Medulla oblongata (tissue), 1 donor: ENCODE data around the gene GRIK4.
"Not testable (repeated sequence)": the region's sequence is repeated elsewhere in the genome, so short reads cannot be mapped to it uniquely, and the experiment has no call there.

ENCODE experiments used
- DNase-seq: peaks from one replicate; pipeline ENCODE4 v3.0.0-alpha.2; 2015; ENCODE audit errors: extremely low spot score

Gene GRIK4

GRCh38 chr11:120775986-120776951 is 264.7 kb downstream of the GRIK4 start:
- no peak for DNase-seq

GRCh38 chr11:120778685-120779490 is 267.3 kb downstream of the GRIK4 start:
- DNase-seq = no peak

- DNase-seq = no peak
Measured at GRCh38 chr11:120780239-120780638, 268.7 kb downstream of the GRIK4 start.

GRCh38 chr11:120781486-120782120 is 270.1 kb downstream of the GRIK4 start:
- no peak for DNase-seq

DNA sequence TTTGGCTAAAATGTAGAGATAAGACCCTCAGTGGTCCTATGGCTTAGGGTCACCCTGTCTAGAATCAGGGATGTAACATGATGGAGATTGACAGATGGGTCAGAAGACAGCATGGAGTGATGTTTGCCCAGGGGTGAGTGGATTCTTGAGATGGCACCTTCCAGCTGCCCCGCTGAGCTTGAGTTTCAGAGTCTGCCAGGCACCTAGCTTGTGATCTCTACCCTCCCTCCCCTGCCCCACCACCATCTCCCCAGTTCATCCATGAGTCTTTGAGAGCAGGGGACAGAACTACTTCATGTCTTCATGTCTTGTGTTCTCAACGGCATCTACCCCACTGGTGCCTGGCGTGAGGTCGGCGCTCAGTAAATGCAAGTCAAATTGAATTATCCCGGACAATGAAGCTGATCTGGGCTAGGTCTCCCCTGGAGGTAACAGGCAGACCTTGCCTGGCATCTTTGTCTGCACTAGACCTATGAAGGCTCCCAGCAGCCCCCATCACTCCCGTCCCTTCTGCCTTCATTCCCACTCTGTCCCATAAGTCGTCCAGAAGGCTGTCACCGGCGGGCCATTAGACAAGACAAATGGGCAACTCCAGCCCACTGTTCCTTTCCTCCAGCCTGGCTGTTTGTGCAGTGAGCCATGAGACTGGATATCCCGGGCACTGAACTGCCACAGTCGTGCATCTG is 273.2 kb downstream of the GRIK4 start:
- peak; percentile 11 for DNase-seq

GRCh38 chr11:120785576-120785975 is 274.0 kb downstream of the GRIK4 start:
- no peak for DNase-seq

DNA sequence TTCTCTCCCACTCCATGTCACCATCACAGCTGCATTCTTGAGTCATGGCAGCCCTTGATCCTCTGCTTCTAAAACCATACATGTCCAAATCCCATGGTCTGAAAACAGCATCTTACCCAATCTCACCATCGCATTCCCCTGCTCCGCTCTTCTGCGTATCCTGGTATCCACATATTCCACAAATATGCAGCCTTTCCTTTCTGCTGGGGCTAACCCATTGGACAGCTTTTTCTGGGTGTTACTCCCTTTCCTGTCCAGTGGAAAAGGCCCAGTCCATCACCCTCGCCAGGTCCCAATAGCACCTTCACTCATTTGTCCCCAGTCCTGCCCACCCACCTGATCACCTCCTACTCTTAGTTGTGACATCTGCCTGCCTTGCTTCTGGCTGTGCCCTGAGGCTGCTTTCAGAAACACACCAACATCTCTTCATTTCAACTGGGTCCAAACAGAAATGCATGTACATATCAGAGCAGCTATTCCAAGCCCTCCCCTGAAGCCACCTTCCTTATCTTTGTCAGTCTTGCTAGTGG is 274.7 kb downstream of the GRIK4 start:
- no peak for DNase-seq

- DNase-seq = not testable (repeated sequence)
Measured at GRCh38 chr11:120787224-120787623, 275.7 kb downstream of the GRIK4 start.

DNA sequence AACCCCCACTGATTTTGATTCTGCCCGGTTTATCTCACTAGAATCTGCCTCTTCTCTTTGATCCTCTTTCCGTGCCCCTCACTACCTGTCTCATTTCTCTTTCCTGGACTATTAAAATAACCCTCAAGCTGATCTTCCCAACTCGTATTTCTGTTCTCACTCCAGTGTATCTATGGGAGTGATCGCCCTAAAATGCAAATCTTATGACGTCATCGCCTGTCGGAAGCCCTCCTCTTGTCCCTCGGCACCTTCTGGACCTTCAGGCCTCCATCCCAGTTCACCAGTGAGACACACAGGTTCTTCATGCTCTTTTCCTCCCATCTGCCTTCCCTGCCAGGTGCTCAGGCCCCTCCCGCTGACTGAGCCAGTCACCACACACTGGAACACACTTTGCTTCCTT is 277.8 kb downstream of the GRIK4 start:
- no peak for DNase-seq

DNA sequence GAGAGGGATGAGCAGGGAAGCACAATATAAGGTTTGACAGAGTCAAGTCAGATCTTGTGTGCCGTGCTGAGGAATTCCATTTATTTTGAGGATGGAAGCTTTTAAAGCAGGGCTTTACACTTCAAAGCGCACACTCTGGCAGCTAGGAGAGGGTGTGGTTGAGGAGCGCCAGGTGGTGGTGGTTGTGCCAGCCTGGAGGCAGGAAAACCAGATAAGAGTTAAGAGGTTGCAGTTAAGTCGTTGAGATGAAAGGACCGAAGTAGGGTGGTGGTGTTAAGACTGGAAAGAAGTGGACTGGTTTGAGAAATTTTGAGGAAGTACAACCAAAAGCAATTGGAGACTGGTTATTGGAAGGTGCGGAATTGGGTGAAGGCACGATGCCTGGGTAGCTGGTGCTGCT is 280.8 kb downstream of the GRIK4 start:
- no peak for DNase-seq

DNA sequence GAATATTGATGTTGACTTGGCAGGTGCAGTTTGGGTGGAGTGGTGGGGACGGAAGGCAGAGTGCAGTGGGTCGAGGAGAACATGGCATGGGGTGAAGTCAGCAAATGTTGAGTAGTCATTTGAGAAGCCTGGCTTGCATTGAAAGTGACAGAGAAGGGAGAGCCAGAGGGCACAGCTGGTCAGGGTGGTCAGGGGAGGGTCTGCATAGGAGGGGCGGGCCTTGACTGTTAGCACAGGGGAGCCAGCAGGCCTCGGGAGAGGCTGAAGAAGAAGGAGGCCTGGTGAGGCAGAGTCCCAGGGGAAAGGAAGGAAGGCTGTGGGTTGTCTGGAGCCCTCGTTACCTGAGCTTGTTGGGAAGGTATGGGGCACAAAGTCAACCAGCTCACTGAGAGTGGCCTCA is 281.6 kb downstream of the GRIK4 start:
- DNase-seq = no peak

- no peak for DNase-seq
Measured at GRCh38 chr11:120793806-120794479, 282.4 kb downstream of the GRIK4 start.

- no peak for DNase-seq
Measured at GRCh38 chr11:120794748-120795147, 283.2 kb downstream of the GRIK4 start.

- no peak for DNase-seq
Measured at GRCh38 chr11:120795185-120795584, 283.6 kb downstream of the GRIK4 start.

DNA sequence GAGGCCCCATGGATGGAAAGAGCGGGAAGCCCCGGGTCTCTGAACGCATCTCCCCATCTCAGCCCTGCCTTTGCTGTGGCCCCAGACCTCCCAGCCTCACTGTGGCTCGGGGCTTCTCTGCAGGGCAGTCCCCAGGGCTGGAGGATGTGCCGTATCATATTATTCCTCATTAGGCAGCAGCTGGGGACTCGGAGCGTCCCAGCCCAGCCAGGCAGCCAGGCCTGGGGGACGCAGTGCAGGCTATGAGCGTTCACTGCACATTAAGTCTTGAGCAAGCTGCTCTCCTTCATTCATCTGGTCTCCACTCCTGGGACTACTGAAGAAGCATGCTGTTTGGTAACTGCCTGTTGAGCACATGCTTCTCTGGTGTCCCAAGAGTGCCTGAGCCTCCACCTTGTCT is 285.6 kb downstream of the GRIK4 start:
- no peak for DNase-seq

- no peak for DNase-seq
Measured at GRCh38 chr11:120798854-120799253, 287.3 kb downstream of the GRIK4 start.

DNA sequence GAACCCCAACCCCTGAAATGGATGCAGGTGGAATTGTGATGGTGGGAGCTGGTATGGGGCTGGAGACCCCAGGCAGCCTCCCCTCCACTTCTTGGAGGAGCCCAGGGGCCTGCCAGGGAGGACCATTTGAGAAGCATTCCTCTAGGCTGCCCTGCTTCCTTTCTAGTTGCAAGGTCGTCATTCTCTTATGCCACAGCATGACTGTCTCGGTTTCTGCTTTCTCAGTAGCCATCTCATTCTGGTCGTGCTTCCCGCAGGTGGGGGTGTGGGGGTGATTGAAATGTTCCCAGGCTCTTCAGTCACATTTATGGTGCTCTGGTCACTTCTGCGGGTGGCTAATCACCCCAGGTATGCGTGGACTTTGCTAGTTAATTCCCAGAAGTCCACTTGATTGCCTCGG is 288.7 kb downstream of the GRIK4 start:
- DNase-seq = no peak

DNA sequence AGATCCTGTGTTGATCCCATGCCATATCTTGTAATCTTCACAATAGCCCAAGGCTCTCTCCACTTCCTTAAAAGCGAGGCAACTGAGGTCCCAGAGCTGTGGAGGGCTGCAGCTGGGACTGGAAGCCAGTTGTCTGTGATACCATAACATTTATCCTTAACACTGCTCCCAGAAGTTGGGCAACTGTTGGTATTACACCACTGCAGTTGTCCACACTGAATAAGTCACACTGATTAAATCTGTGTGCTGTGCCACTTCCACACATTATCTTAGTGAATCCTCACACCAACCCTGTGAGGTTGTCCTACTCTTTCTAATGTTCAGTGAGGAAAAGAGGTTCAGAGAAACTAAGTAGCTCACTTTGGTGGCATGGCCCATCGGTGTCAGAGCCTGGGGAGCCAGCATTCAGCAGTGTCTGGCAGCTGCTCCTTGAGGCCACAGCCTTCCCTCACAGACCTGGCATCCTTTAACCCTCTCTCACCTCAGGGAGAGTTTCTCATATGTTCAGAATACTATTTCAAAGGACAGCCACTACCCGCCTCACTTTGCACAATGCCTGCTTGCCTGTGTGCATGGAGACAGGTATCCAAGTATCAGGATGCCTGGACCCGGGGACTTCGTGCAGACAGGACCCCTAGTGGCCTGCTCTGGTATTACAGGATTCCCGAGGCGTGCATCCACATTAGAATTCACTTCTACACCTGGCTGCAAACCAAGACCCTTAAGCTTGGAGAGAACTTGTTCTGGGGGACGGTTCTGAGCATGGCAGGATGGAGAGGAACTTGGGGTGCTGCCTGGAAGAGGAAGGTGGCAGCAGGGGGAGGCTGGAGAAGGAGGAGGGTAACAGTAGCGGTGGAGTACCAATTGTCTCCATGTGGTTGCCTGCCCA is 290.5 kb downstream of the GRIK4 start:
- DNase-seq = peak; percentile 69

- no peak for DNase-seq
Measured at GRCh38 chr11:120805960-120806555, 294.5 kb downstream of the GRIK4 start.
